OCI-LY1 (cell line): ENCODE results near the gene ACTRT2.

Source experiments
- H2AFZ ChIP-seq: fragments of 200-600 bp; sonication (generic), shearing (Covaris generic); 2 replicates; pipeline ENCODE4 v1.6.0; 2014; ENCODE audit warnings: antibody characterized with exemption, mild to moderate bottlenecking, low read length
- H3F3A ChIP-seq: fragments of 200-600 bp; sonication (generic), shearing (Covaris generic); 2 replicates; pipeline ENCODE4 v1.6.0; 2014; ENCODE audit warnings: mild to moderate bottlenecking, antibody characterized with exemption, low read length, moderate library complexity; ENCODE audit not compliant: insufficient read depth
- H3K27ac ChIP-seq: fragments of 200-600 bp; sonication (generic); 2 replicates; pipeline ENCODE4 v1.5.1; 2014; ENCODE audit warnings: low read length, mixed run types, mild to moderate bottlenecking, low read depth; ENCODE audit not compliant: poor library complexity, severe bottlenecking
- H3K27me3 ChIP-seq: fragments of 200-600 bp; sonication (generic); 2 replicates; pipeline ENCODE4 v1.6.0; 2014; ENCODE audit warnings: antibody characterized with exemption, mild to moderate bottlenecking, low read length, moderate library complexity; ENCODE audit not compliant: insufficient read depth
- H3K36me3 ChIP-seq: fragments of 200-600 bp; sonication (generic); 2 replicates; pipeline ENCODE4 v1.6.1; 2014; ENCODE audit warnings: mild to moderate bottlenecking, antibody characterized with exemption, low read length, moderate library complexity, mixed read lengths; ENCODE audit not compliant: insufficient read depth
- H3K4me1 ChIP-seq: fragments of 200-600 bp; sonication (generic); 2 replicates; pipeline ENCODE4 v1.5.1; 2014; ENCODE audit warnings: mild to moderate bottlenecking, low read length, moderate library complexity; ENCODE audit not compliant: insufficient read depth, severe bottlenecking
- H3K4me2 ChIP-seq: fragments of 200-600 bp; sonication (generic), shearing (Covaris generic); 2 replicates; pipeline ENCODE4 v1.6.1; 2014; ENCODE audit warnings: low read length
- H3K4me3 ChIP-seq: fragments of 200-600 bp; sonication (generic); 2 replicates; pipeline ENCODE4 v1.5.1; 2014; ENCODE audit warnings: low read length, low read depth, mild to moderate bottlenecking, mixed read lengths; ENCODE audit not compliant: poor library complexity, severe bottlenecking
- H3K79me2 ChIP-seq: fragments of 200-600 bp; shearing (Covaris generic); 2 replicates; pipeline ENCODE4 v1.6.1; 2016; ENCODE audit warnings: mixed run types, low read length, mixed read lengths; ENCODE audit not compliant: insufficient read depth
- H3K9ac ChIP-seq: fragments of 200-600 bp; sonication (generic), shearing (Covaris generic); 2 replicates; pipeline ENCODE4 v1.6.1; 2014; ENCODE audit warnings: mild to moderate bottlenecking, low read length, mixed read lengths
- H3K9me2 ChIP-seq: fragments of 200-600 bp; sonication (generic), shearing (Covaris generic); 2 replicates; pipeline ENCODE4 v1.6.1; 2014; ENCODE audit warnings: low read depth, mild to moderate bottlenecking, low read length, mixed read lengths
- H3K9me3 ChIP-seq: fragments of 200-600 bp; shearing (Covaris generic); 2 replicates; pipeline ENCODE4 v1.6.1; 2014; ENCODE audit warnings: low read length, mixed read lengths
- H4K20me1 ChIP-seq: fragments of 200-600 bp; sonication (generic), shearing (Covaris generic); 2 replicates; pipeline ENCODE4 v1.6.0; 2016; ENCODE audit warnings: mild to moderate bottlenecking, low read length; ENCODE audit not compliant: insufficient read depth
- CTCF ChIP-seq: fragments of 200-600 bp; sonication (generic), shearing (Covaris generic); IDR thresholded peaks from 2 replicates; pipeline ENCODE4 v1.5.1; 2017; ENCODE audit warnings: mild to moderate bottlenecking, antibody characterized with exemption, low read length, moderate library complexity, mixed read lengths
- EZH2 ChIP-seq: fragments of 200-600 bp; sonication (generic), shearing (Covaris generic); IDR thresholded peaks from 2 replicates; pipeline ENCODE4 v1.8.0; 2017; ENCODE audit warnings: borderline replicate concordance, mixed run types, mild to moderate bottlenecking, antibody characterized with exemption, low read length, moderate library complexity, mixed read lengths

Gene ACTRT2

GRCh38 chr1:3062616-3063378 is 41.5 kb downstream of the ACTRT2 start:
- no peaks in the 10 kb centered on the region for H3K9me2 ChIP-seq
- H2AFZ ChIP-seq: no peak overlapping the region
- no peaks in the 10 kb centered on the region for H3K27me3 ChIP-seq
- no peaks in the 10 kb centered on the region for H4K20me1 ChIP-seq
- no peaks in the 10 kb centered on the region for H3K79me2 ChIP-seq
- TF ChIP-seq EZH2 (no peak), CTCF (no peak)
- H3K4me2 ChIP-seq: no peak overlapping the region
- H3K9ac ChIP-seq: no peak overlapping the region
- no peak overlapping the region for H3K27ac ChIP-seq
- H3K36me3 ChIP-seq: no peaks in the 10 kb centered on the region
- H3K4me3 ChIP-seq: no peak overlapping the region
- H3K9me3 ChIP-seq: no peaks in the 10 kb centered on the region
- no peaks in the 10 kb centered on the region for H3K4me1 ChIP-seq
- H3F3A ChIP-seq: no peaks in the 10 kb centered on the region

GRCh38 chr1:3063379-3064295 is 42.4 kb downstream of the ACTRT2 start:
- Histone ChIP-seq H4K20me1 (no peaks in the 10 kb centered on the region), H3K4me3 (no peak overlapping the region), H2AFZ (no peak overlapping the region), H3K4me2 (no peak overlapping the region), H3K9ac (no peak overlapping the region), H3K27ac (no peak overlapping the region), H3K36me3 (no peaks in the 10 kb centered on the region), H3K27me3 (no peaks in the 10 kb centered on the region), H3K4me1 (no peaks in the 10 kb centered on the region), H3K9me2 (no peaks in the 10 kb centered on the region), H3F3A (no peaks in the 10 kb centered on the region), H3K79me2 (no peaks in the 10 kb centered on the region), H3K9me3 (no peaks in the 10 kb centered on the region)
- TF ChIP-seq EZH2: no peak
- no peak for TF ChIP-seq CTCF

- Histone ChIP-seq H3F3A (no peaks in the 10 kb centered on the region), H3K9me2 (no peaks in the 10 kb centered on the region), H3K27me3 (no peaks in the 10 kb centered on the region), H2AFZ (no peak overlapping the region), H3K27ac (no peak overlapping the region), H3K9me3 (no peaks in the 10 kb centered on the region), H3K79me2 (no peaks in the 10 kb centered on the region), H4K20me1 (no peaks in the 10 kb centered on the region), H3K4me3 (no peak overlapping the region), H3K9ac (no peak overlapping the region), H3K36me3 (no peaks in the 10 kb centered on the region), H3K4me1 (no peaks in the 10 kb centered on the region), H3K4me2 (no peak overlapping the region)
- TF ChIP-seq EZH2 (no peak), CTCF (no peak)
These were observed 43.1 kb downstream of the ACTRT2 start for GRCh38 chr1:3064296-3064850.
